ENCODE measurements around the gene KLF11. TPM values are rescaled to one million over a fixed set of nuclear protein-coding genes. Genes with fewer than 3 reads are reported as not detected.

KLF11 gene
- total RNA-seq, 3 donors from 2014 or later (not counting 1 experiment from before 2014, with no cell fraction given): 47.3 to 85.8 (median 49.3) TPM

DNA sequence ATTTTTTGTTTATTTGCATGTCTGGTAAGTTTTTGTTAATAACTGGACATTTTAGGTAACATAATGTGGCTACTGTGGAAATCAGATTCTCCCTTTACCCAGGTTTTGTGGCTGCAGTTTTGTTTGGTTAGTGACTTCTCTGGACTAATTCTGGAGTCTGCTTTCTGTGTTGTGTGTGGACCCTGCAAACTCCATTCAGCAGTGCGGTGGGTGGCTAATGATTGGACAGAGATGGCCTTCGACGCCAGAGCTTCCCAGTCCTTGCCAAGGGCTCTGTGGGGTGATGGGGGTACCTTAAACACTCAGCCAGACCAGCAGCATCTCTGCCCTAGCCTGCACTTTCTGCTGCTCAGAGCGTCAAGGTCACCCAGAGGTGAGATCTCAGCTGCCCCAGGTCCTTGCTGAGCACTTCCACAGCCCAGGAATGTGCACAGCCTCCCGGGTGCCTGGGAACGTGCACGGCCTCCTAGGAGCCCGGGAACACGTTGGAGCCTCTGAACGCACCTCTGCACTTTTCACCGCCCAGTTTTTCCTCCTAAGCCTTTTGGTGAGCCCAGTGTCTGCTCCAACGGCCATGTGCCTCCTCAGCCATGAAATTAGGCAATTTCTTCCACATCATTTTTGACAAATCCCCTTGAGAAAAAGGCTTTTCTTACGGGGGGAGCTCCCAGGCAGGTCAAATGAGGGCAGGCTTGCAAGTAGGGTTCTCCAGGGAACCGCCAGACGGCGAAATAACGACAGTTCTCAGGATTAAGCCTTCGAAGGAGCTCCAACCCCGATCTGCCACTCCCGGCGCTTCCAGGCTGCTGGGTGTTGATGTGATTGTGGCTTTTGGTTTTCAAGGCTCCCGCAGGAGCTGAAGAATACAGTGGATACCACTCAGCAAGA is 35.2 kb upstream of the KLF11 start:
- Mint-ChIP-seq H3K27ac (no peak overlapping the region), H3K27me3 (ENCODE audit: low read depth in 2 of 2) (peaks cover 0 to 5% of the 10 kb centered on the region in 2 donors), H3K4me1 (peaks cover 0 to 12% of the 10 kb centered on the region in 2 donors), H3K36me3 (no peaks in the 10 kb centered on the region), H3K9me3 (no peaks in the 10 kb centered on the region), H3K4me3 (no peak overlapping the region)
- 73% methylated on average over 22 of the region's 22 CpGs for WGBS (ENCODE audit: insufficient coverage)
- H3K36me3 ChIP-seq (ENCODE audit: control insufficient read depth, insufficient read depth, low read length): no peaks in the 10 kb centered on the region
- intact Hi-C loops (cut with micrococcal nuclease): no loop called here
- TF ChIP-seq, protein P1, sequence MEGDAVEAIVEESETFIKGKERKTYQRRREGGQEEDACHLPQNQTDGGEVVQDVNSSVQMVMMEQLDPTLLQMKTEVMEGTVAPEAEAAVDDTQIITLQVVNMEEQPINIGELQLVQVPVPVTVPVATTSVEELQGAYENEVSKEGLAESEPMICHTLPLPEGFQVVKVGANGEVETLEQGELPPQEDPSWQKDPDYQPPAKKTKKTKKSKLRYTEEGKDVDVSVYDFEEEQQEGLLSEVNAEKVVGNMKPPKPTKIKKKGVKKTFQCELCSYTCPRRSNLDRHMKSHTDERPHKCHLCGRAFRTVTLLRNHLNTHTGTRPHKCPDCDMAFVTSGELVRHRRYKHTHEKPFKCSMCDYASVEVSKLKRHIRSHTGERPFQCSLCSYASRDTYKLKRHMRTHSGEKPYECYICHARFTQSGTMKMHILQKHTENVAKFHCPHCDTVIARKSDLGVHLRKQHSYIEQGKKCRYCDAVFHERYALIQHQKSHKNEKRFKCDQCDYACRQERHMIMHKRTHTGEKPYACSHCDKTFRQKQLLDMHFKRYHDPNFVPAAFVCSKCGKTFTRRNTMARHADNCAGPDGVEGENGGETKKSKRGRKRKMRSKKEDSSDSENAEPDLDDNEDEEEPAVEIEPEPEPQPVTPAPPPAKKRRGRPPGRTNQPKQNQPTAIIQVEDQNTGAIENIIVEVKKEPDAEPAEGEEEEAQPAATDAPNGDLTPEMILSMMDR (IDR thresholded peaks at IDR 0.05): no peak
- DNase-seq (no peak), ATAC-seq (no peak)
- peaks cover 7% of the 10 kb centered on the region for H3K27me3 ChIP-seq (ENCODE audit: control insufficient read depth, insufficient read depth, low read length)
- no peaks in the 10 kb centered on the region for H3K9me3 ChIP-seq (ENCODE audit: control insufficient read depth, insufficient read depth, low read length)
- peaks cover 5% of the 10 kb centered on the region for H3K4me1 ChIP-seq (ENCODE audit: control insufficient read depth, insufficient read depth, low read length)
- H3K4me3 ChIP-seq (ENCODE audit: low read length): no peak overlapping the region
- H3K27ac ChIP-seq (ENCODE audit: low read length): no peak overlapping the region

DNA sequence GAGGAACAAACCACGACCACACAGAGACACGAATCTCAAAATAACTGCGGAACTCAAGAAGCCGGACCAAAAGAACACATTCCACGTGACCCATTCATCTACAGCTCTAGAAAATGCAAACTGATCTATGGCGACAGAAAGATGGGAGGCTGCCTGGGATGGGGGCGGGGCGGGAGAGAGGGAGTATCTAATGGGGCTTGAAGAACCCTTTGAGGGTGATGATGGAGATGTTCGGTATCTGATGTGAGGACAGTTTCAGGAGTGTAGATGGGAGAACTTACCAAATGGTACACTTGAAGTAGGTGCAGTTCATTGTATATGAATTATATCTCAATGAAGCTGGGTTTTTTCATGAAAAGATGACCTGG is 34.6 kb upstream of the KLF11 start:
- Histone ChIP-seq H3K36me3 (ENCODE audit: control insufficient read depth, insufficient read depth, low read length) (no peaks in the 10 kb centered on the region), H3K27me3 (ENCODE audit: control insufficient read depth, insufficient read depth, low read length) (peaks cover 7% of the 10 kb centered on the region), H3K9me3 (ENCODE audit: control insufficient read depth, insufficient read depth, low read length) (no peaks in the 10 kb centered on the region), H3K4me3 (ENCODE audit: low read length) (no peak overlapping the region), H3K4me1 (ENCODE audit: control insufficient read depth, insufficient read depth, low read length) (peaks cover 5% of the 10 kb centered on the region), H3K27ac (ENCODE audit: low read length) (no peak overlapping the region)
- TF ChIP-seq, protein P1 (IDR thresholded peaks at IDR 0.05): no peak
- intact Hi-C loops (cut with micrococcal nuclease): no loop called here
- Mint-ChIP-seq H3K9me3 (no peaks in the 10 kb centered on the region), H3K36me3 (no peaks in the 10 kb centered on the region), H3K27ac (no peak overlapping the region), H3K4me1 (peaks cover 0 to 12% of the 10 kb centered on the region in 2 donors), H3K4me3 (no peak overlapping the region), H3K27me3 (ENCODE audit: low read depth in 2 of 2) (peaks cover 0 to 5% of the 10 kb centered on the region in 2 donors)
- DNase-seq (no peak), ATAC-seq (no peak)
- 83% methylated on average over 9 of the region's 9 CpGs for whole genome bisulfite sequencing (ENCODE audit: insufficient coverage)

DNA sequence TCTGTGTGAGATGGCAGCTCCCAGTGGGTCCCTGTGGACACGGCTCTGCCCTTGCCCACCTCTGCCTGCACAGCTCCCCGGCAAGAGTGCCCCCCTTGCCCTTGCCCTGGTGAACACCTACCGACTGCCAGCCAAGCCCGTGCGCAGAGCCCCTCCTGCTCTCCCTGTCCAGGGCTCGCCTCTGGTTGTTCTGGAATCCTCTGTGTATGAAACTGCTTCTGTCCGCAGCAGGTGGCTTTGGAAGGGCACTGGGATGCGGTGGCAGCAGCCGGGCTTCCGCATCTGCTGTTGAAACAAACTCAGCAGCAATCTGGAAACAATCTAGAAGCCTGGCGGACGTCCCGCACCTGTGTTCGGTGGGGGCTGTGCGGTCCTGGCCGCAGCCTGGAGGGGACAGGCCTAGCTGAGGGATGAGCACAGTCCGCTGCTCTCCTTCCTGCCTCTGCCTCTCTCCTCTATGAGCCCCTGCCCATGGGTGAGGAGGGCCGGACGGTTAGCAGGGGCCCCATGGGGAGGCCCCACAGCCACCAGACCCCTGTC is 34.0 kb upstream of the KLF11 start:
- Histone ChIP-seq H3K27ac (ENCODE audit: low read length) (no peak overlapping the region), H3K4me1 (ENCODE audit: control insufficient read depth, insufficient read depth, low read length) (peaks cover 5% of the 10 kb centered on the region), H3K9me3 (ENCODE audit: control insufficient read depth, insufficient read depth, low read length) (no peaks in the 10 kb centered on the region), H3K36me3 (ENCODE audit: control insufficient read depth, insufficient read depth, low read length) (no peaks in the 10 kb centered on the region), H3K27me3 (ENCODE audit: control insufficient read depth, insufficient read depth, low read length) (peaks cover 7% of the 10 kb centered on the region), H3K4me3 (ENCODE audit: low read length) (no peak overlapping the region)
- ATAC-seq: no peak
- peaks cover 0 to 12% of the 10 kb centered on the region in 2 donors for H3K4me1 Mint-ChIP-seq
- intact Hi-C loops (cut with micrococcal nuclease): no loop called here
- H3K36me3 Mint-ChIP-seq: no peaks in the 10 kb centered on the region
- TF ChIP-seq, protein P1 (IDR thresholded peaks at IDR 0.05): no peak
- H3K4me3 Mint-ChIP-seq: no peak overlapping the region
- H3K9me3 Mint-ChIP-seq: no peaks in the 10 kb centered on the region
- no peak for DNase-seq
- WGBS (ENCODE audit: insufficient coverage): 90% methylated on average over 19 of the region's 19 CpGs
- H3K27ac Mint-ChIP-seq: no peak overlapping the region
- peaks cover 0 to 5% of the 10 kb centered on the region in 2 donors for H3K27me3 Mint-ChIP-seq (ENCODE audit: low read depth in 2 of 2)
